HUES64 (cell line): ENCODE results near the gene CGNL1.
A peak's percentile ranks its signal among the peaks of the same experiment; 100 is the strongest.

ENCODE experiments used
- H3K27ac ChIP-seq: 2 replicates; pipeline ENCODE4 v1.7.0; 2013; ENCODE audit warnings: low read depth, low read length, inconsistent platforms
- H3K27me3 ChIP-seq: 2 replicates; pipeline ENCODE4 v1.6.1; 2013; ENCODE audit warnings: mild to moderate bottlenecking, low read length; ENCODE audit not compliant: insufficient read depth
- H3K36me3 ChIP-seq: 2 replicates; pipeline ENCODE4 v1.6.1; 2013; ENCODE audit warnings: mild to moderate bottlenecking, low read length; ENCODE audit not compliant: insufficient read depth
- H3K4me1 ChIP-seq: 2 replicates; pipeline ENCODE4 v1.6.1; 2013; ENCODE audit warnings: mild to moderate bottlenecking, low read length, moderate library complexity; ENCODE audit not compliant: insufficient read depth
- H3K4me3 ChIP-seq: 2 replicates; pipeline ENCODE4 v1.5.1; 2013; ENCODE audit warnings: mild to moderate bottlenecking, low read length, moderate library complexity
- H3K9ac ChIP-seq: 2 replicates; pipeline ENCODE4 v1.6.1; 2013; ENCODE audit warnings: mild to moderate bottlenecking, low read depth, low read length
- H3K9me3 ChIP-seq: 2 replicates; pipeline ENCODE4 v1.6.1; 2013; ENCODE audit warnings: low read depth, low read length; ENCODE audit not compliant: insufficient read depth
- WGBS: fragments of 150-250, 120-280 bp; methylation state at CpG from one replicate; pipeline ENCODE4 v1.1.7; 2013; ENCODE audit warnings: missing lambda C conversion rate; 5-methylcytosine and 5-hydroxymethylcytosine counted together

CGNL1 gene

DNA sequence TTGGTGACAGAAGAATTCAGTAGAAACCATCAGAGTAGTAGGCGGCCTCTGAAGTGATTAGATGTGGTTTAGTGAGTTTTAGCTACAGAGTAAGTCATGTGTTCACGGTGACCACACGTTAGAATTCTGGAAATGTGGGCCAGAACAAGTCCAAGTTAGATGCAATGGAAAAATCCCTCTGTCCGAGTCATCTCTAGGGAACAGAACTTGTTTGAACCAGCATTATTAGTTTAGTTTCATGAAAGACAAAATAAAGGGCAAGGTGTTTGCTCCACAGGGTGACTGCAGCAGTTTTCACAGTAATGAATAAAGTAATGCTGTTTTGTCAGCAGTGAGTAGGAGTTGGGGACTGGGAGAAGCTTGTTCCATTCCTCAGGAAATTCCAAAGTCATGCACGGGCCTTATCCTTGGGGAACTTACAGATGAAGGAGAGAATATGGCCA, 100.2 kb downstream of the CGNL1 start:
- Histone ChIP-seq H3K9ac (no peak overlapping the region), H3K27ac (no peak overlapping the region), H3K4me3 (no peak overlapping the region), H3K4me1 (peaks cover 26% of the 10 kb centered on the region), H3K27me3 (no peaks in the 10 kb centered on the region), H3K9me3 (no peaks in the 10 kb centered on the region), H3K36me3 (peaks cover 4% of the 10 kb centered on the region; the same call in 1 of the 2 replicates)
- WGBS, result 94% methylated on average over 5 of the region's 5 CpGs

DNA sequence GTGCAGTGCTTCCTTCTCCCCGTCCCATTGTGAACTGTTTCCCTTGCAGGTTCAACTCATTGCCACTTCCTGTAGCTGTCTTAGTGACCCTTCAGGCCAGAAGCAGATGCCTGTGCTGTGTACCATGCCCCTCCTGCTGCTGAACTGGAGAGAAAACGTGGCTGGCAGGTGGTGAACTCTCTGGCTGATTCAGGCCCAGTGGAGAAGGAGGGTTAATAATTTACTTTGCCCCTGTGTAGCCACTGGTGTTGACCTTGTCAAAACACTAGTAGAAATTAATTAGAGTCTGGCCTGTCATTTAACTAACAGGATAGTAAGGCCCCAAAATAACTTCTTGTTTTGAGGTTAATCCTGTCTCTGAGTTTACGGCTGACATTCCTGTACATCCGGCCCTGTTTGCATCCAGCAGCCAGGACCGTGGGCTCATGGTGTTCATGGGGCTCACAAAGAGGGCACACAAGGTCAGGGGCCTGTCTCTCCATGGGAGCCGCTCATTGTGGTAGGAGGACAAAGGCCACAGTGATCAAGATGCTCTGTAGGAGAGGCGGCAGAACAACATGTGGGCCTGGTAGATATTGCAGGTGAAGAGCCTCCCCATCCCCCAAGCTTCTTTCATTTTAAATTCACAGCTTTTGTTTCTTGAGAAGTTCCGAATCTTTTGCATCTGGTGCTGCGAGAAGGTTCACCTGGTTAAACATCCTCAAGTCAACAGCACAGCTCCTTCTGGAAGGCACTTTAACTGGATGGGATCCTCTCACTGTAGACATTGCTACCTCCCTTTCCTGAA, 101.6 kb downstream of the CGNL1 start:
- no peaks in the 10 kb centered on the region for H3K27me3 ChIP-seq
- 72% methylated on average over 9 of the region's 9 CpGs for WGBS
- peak overlapping the region; percentile 80 for H3K27ac ChIP-seq
- peaks cover 26% of the 10 kb centered on the region for H3K4me1 ChIP-seq
- H3K4me3 ChIP-seq, result no peak overlapping the region
- H3K36me3 ChIP-seq, result peaks cover 4% of the 10 kb centered on the region; the same call in 1 of the 2 replicates
- no peaks in the 10 kb centered on the region for H3K9me3 ChIP-seq
- H3K9ac ChIP-seq, result no peak overlapping the region; the same call in 1 of the 2 replicates

DNA sequence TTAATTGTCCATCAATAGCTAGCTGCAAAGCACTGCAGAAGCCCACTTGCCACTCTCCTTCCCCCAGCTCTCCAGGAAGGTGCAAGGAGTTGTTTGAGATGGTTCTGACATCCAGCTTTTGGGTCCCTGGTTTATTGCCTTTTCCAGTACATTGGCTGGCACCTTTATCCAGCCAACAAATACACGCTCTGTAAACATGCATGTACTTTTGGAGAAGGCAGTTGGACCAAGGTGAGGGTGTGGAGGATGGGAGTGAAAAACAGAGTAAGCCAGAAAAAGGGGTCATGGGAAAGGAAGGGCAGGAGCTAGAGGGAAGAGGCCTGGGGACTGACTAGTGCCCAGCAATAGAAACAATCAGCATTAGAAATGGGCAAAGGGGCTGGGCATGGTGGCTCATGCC, 102.7 kb downstream of the CGNL1 start:
- Histone ChIP-seq H3K36me3 (peaks cover 4% of the 10 kb centered on the region; the same call in 1 of the 2 replicates), H3K27ac (peak overlapping the region; percentile 80; the same call in 1 of the 2 replicates), H3K4me1 (peaks cover 26% of the 10 kb centered on the region), H3K9ac (no peak overlapping the region), H3K9me3 (no peaks in the 10 kb centered on the region), H3K27me3 (no peaks in the 10 kb centered on the region), H3K4me3 (no peak overlapping the region)
- WGBS, result 90% methylated on average over 1 of the region's 1 CpG

DNA sequence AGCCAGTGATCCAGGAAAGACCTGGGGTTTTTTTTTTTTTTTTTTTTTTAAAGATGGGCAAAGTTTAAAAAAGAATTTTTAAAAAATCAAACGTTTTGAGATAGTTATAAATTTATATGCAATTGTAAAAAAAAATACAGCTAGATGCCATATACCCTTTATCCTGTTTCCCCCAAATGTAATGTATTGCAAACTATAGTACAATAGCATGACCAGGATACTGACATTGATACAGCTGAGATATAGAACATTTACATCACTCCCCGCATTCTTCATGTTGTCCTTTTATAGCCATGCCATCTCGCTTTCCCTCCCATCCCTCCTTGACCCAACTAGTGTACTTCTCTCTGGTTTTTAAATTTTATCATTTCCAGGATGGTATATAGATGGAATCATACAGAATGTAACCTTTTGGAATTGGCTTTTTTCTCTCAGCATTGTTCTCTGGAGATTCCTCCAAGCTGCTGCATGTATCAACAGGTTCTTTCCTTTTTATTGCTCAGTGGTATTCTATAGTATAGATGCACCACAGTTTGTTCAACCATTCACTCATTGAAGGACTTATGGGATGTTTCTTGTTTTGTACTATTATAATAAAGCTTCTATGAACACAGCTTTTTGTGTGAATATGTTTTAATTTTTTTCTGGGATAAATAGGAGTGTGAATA, 104.9 kb downstream of the CGNL1 start:
- no peak overlapping the region for H3K27ac ChIP-seq
- H3K27me3 ChIP-seq, result no peaks in the 10 kb centered on the region
- no peaks in the 10 kb centered on the region for H3K9me3 ChIP-seq
- H3K36me3 ChIP-seq, result no peaks in the 10 kb centered on the region; the same call in 1 of the 2 replicates
- H3K9ac ChIP-seq, result no peak overlapping the region
- no peak overlapping the region for H3K4me3 ChIP-seq
- H3K4me1 ChIP-seq, result peaks cover 33% of the 10 kb centered on the region
- 95% methylated on average over 2 of the region's 3 CpGs for WGBS

DNA sequence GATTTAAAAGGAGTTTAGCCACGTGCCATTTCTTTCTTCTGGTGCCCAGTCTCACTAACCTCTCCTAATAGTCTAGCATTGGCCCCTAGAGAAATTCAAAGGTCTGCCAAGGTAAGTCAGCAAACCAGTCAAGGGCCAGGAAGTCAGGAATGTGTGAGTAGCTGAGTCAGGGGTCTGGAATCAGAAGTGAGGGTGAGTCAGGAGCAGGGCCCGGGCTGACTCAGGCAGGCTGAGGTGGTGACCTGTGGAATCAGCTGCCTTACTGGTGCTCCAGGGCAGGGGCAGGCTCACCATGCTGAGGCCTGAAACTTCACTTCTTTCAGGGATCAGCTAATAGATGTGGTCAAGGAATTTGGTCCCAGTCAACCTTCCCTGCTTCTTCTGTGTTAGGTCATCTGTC, 109.6 kb downstream of the CGNL1 start:
- WGBS, result 56% methylated on average over 1 of the region's 2 CpGs
- H3K36me3 ChIP-seq, result no peaks in the 10 kb centered on the region; the same call in 1 of the 2 replicates
- H3K27ac ChIP-seq, result no peak overlapping the region
- no peaks in the 10 kb centered on the region for H3K9me3 ChIP-seq
- H3K9ac ChIP-seq, result no peak overlapping the region
- peaks cover 22% of the 10 kb centered on the region for H3K4me1 ChIP-seq
- no peak overlapping the region for H3K4me3 ChIP-seq
- H3K27me3 ChIP-seq, result no peaks in the 10 kb centered on the region

DNA sequence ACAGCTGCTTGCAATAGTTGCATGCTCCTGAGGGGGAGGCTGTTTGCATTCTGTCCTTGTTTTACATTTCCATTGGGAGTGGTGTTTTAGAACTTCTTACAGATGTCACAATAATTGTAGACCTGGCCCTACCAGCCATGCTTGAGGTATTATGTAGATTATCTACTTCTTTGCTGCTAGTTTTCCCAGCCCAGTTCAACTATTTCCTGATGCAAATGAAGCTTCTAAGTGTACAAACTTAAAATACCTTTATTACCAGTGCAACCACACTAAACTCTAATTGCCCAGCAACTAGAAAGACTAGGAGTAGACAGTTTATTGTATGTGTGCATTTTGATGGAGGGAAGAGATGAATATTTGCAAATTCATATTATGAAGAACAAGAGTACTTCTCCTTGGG, 110.5 kb downstream of the CGNL1 start:
- Histone ChIP-seq H3K9me3 (no peaks in the 10 kb centered on the region), H3K4me3 (no peak overlapping the region), H3K9ac (no peak overlapping the region), H3K36me3 (no peaks in the 10 kb centered on the region), H3K27ac (no peak overlapping the region), H3K27me3 (no peaks in the 10 kb centered on the region), H3K4me1 (peaks cover 22% of the 10 kb centered on the region)

DNA sequence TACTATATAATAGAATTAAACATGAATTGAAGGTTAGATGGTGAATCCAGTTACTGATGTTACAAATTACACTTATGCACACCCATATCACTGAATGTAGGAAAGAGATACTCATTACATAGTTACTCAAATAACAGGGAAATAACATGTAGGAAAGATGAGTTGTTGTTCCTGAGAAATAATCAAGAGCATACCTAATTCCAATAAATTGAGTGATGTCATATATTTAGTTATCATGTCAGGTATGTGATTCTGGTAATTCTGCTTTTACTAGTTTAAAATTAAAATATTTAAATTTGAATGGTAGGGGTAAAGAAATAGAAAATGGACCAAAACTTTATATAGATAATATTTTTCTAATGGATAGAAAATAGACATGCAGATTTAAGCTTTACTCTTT, 112.8 kb downstream of the CGNL1 start:
- peaks cover 3% of the 10 kb centered on the region; the same call in 1 of the 2 replicates for H3K36me3 ChIP-seq
- H3K4me3 ChIP-seq, result no peak overlapping the region
- no peaks in the 10 kb centered on the region for H3K9me3 ChIP-seq
- peaks cover 22% of the 10 kb centered on the region for H3K4me1 ChIP-seq
- H3K27me3 ChIP-seq, result no peaks in the 10 kb centered on the region
- H3K27ac ChIP-seq, result no peak overlapping the region
- no peak overlapping the region for H3K9ac ChIP-seq

DNA sequence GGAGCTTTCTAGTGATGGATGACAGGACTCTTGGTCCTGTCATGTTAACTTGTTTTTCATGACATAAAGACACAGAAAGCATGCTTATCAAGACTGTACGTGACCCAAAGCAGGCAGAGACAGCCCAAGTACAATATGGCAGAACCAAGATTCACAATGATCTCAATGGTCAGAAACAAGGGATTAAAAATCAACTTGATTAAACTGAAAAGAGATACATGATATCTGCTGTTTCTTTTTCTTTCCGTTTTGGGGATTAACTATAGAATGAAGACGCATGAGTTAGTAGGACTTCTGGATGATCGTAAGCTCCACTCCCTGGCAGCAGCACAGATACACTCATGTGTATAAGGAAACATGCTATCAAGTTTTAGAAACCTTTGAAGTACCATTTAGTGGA, 117.0 kb downstream of the CGNL1 start:
- peaks cover 3% of the 10 kb centered on the region; the same call in 1 of the 2 replicates for H3K36me3 ChIP-seq
- no peaks in the 10 kb centered on the region; the same call in 1 of the 2 replicates for H3K4me1 ChIP-seq
- no peaks in the 10 kb centered on the region for H3K27me3 ChIP-seq
- no peak overlapping the region for H3K4me3 ChIP-seq
- H3K9me3 ChIP-seq, result no peaks in the 10 kb centered on the region
- H3K9ac ChIP-seq, result no peak overlapping the region
- H3K27ac ChIP-seq, result no peak overlapping the region
- 87% methylated on average over 4 of the region's 4 CpGs for WGBS

DNA sequence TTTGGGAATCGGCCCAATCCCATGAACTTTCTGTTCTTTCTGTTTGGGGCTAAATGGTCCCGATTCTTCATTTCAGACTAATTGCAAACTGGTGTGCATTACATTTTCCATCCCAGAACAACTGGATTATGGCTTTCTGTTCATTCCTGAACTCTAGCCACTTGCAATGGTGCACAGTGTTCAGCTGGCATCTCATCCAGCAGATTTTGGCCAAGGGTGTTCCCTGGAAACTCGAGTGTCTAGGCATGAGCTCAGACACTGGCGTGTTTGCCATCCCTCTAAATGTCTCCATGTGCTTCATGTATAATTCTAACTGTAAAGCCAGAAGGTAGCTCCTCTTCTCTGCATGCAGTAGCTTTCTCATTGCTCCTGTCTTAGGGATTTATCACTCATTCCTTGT, 118.3 kb downstream of the CGNL1 start:
- Histone ChIP-seq H3K4me3 (no peak overlapping the region), H3K27ac (no peak overlapping the region), H3K9me3 (no peaks in the 10 kb centered on the region), H3K27me3 (no peaks in the 10 kb centered on the region), H3K9ac (no peak overlapping the region), H3K36me3 (peaks cover 3% of the 10 kb centered on the region; the same call in 1 of the 2 replicates), H3K4me1 (no peaks in the 10 kb centered on the region; the same call in 1 of the 2 replicates)
- 96% methylated on average over 4 of the region's 4 CpGs for WGBS

DNA sequence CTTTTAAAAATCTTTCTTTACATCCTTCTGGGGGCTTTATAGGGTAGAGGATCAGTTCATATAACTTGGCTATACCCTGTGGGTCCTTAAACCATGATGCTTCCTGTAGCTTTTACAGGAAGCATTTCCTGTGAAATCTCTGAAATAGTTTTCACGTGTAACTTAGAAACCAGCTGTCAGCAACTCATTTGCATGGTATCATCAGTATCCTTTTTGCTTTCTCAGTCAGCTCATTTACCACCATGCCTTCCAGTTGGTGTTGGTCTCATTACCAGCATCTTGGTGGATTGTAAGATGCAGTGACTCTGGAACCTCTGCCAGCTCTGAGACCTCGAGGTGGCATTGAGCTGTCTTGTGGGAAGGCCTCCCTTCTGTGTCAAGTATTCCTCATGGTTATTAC, 118.7 kb downstream of the CGNL1 start:
- WGBS, result 89% methylated on average over 2 of the region's 2 CpGs
- H3K27ac ChIP-seq, result no peak overlapping the region
- peaks cover 3% of the 10 kb centered on the region; the same call in 1 of the 2 replicates for H3K36me3 ChIP-seq
- no peak overlapping the region for H3K9ac ChIP-seq
- no peaks in the 10 kb centered on the region for H3K9me3 ChIP-seq
- H3K27me3 ChIP-seq, result no peaks in the 10 kb centered on the region
- peaks cover 1% of the 10 kb centered on the region; the same call in 1 of the 2 replicates for H3K4me1 ChIP-seq
- no peak overlapping the region for H3K4me3 ChIP-seq

DNA sequence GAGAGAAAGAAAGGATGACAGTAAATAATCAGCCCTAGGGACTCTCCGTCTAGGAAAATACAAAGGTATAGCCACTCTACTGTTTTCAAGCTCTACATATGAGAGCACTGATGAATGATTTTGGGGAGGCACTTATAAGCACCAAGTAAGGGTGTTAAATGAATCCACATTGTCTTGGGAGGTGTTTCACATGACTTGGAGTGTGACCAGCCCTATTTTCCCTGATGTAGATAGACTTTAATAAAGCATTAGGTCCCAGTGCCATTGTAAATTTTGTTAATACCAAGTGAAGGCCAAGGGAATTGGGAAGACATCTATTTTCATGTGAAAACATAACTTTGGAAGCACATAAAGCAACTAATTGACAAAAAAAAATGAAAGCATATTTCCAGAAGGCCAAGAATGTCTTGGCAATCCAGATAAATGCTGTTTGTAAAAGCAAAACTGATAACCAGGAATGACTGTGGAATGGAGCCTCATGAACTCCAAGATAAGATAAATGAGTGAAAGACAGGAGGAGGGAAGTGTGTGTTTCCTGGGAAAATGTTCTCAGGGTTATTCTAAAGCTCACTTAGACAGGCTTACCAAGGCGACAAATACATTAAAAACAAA, 119.4 kb downstream of the CGNL1 start:
- no peaks in the 10 kb centered on the region for H3K27me3 ChIP-seq
- H3K4me1 ChIP-seq, result peaks cover 3% of the 10 kb centered on the region; the same call in 1 of the 2 replicates
- no peak overlapping the region for H3K4me3 ChIP-seq
- H3K9ac ChIP-seq, result no peak overlapping the region
- WGBS, result 90% methylated on average over 2 of the region's 2 CpGs
- H3K27ac ChIP-seq, result no peak overlapping the region
- peaks cover 3% of the 10 kb centered on the region; the same call in 1 of the 2 replicates for H3K36me3 ChIP-seq
- H3K9me3 ChIP-seq, result no peaks in the 10 kb centered on the region
